IMR-90 (cell line): ENCODE data around the gene OR1E2. TPM values are rescaled to one million over a fixed set of nuclear protein-coding genes. Genes with fewer than 3 reads are reported as not detected.
"Not testable (repeated sequence)": the region's sequence is repeated elsewhere in the genome, so short reads cannot be mapped to it uniquely, and the experiment has no call there.

ENCODE experiments used
- ATAC-seq: fragments of 200-7000 bp; cut with Tn5 transposase; 2 replicates; pipeline ENCODE4 v1.9.1; 2020; ENCODE audit warnings: low read depth, mild to moderate bottlenecking, moderate library complexity
- BruUV-seq: library from RNA; stranded (reverse); fragments of 400-500 nt; replicated peaks from 2 replicates; lab custom pipeline; 2021; lab: Mats Ljungman, UMichigan
- CTCF ChIA-PET: fragments of 300-600 bp; formaldehyde crosslinking; extraction: SDS; loops from one replicate; lab custom pipeline; 2021; ENCODE audit warnings: antibody characterized with exemption; lab: Yijun Ruan, JAX
- POLR2A ChIA-PET: fragments of 300-600 bp; sonication (Branson Sonifier 250); formaldehyde crosslinking; loops from one replicate; lab custom pipeline; 2022; ENCODE audit warnings: antibody characterized with exemption; ENCODE audit not compliant: unreplicated experiment; lab: Charles Lee
- DNase-seq: peaks from one replicate; pipeline ENCODE4 v3.0.0; 2013
- H2AFZ ChIP-seq: replicated peaks from 2 replicates; pipeline ENCODE3; 2013; ENCODE audit warnings: low read length, mild to moderate bottlenecking; ENCODE audit not compliant: poor library complexity
- H2AK5ac ChIP-seq: 2 replicates; pipeline ENCODE4 v1.6.1; 2013; ENCODE audit warnings: low read depth, low read length, inconsistent platforms
- H2AK9ac ChIP-seq: replicated peaks from 2 replicates; pipeline ENCODE3; 2013; ENCODE audit warnings: mild to moderate bottlenecking, low read depth, low read length, moderate library complexity; ENCODE audit not compliant: poor library complexity
- H2BK120ac ChIP-seq: 2 replicates; pipeline ENCODE4 v1.6.1; 2013; ENCODE audit warnings: low read depth, low read length, inconsistent platforms
- H2BK15ac ChIP-seq: 3 replicates; pipeline ENCODE4 v1.6.1; 2013; ENCODE audit warnings: low read depth, low read length, inconsistent platforms
- H2BK20ac ChIP-seq: 2 replicates; pipeline ENCODE4 v1.6.1; 2013; ENCODE audit warnings: low read depth, mild to moderate bottlenecking, inconsistent platforms, low read length, moderate library complexity
- H2BK5ac ChIP-seq: 2 replicates; pipeline ENCODE4 v1.6.1; 2013; ENCODE audit warnings: mild to moderate bottlenecking, low read depth, low read length, inconsistent platforms; ENCODE audit not compliant: poor library complexity, severe bottlenecking
- H3K14ac ChIP-seq: replicated peaks from 2 replicates; pipeline ENCODE4 v1.6.1; 2013; ENCODE audit warnings: low read depth, low read length, inconsistent platforms
- H3K18ac ChIP-seq: 2 replicates; pipeline ENCODE4 v1.6.1; 2013; ENCODE audit warnings: low read depth, low read length, control low read depth
- H3K23ac ChIP-seq: 2 replicates; pipeline ENCODE4 v1.6.1; 2013; ENCODE audit warnings: low read depth, low read length, inconsistent platforms
- H3K27ac ChIP-seq: 2 replicates; pipeline ENCODE4 v1.5.1; 2013; ENCODE audit warnings: mild to moderate bottlenecking, control low read depth, low read length; ENCODE audit not compliant: insufficient read depth
- H3K27me3 ChIP-seq: 2 replicates; pipeline ENCODE4 v1.6.1; 2013; ENCODE audit warnings: low read length; ENCODE audit not compliant: control insufficient read depth, insufficient read depth
- H3K36me3 ChIP-seq: 2 replicates; pipeline ENCODE4 v1.6.1; 2013; ENCODE audit warnings: low read length, mixed read lengths; ENCODE audit not compliant: control insufficient read depth, insufficient read depth
- H3K4ac ChIP-seq: 2 replicates; pipeline ENCODE4 v1.6.1; 2013; ENCODE audit warnings: low read depth, low read length, inconsistent platforms
- H3K4me1 ChIP-seq: 2 replicates; pipeline ENCODE4 v1.6.1; 2013; ENCODE audit warnings: low read length, mixed read lengths; ENCODE audit not compliant: control insufficient read depth, insufficient read depth
- H3K4me2 ChIP-seq: 2 replicates; pipeline ENCODE4 v1.6.1; 2013; ENCODE audit warnings: low read depth, mild to moderate bottlenecking, control low read depth, low read length, moderate library complexity
- H3K4me3 ChIP-seq: 2 replicates; pipeline ENCODE4 v1.5.1; 2013; ENCODE audit warnings: low read depth, mild to moderate bottlenecking, control low read depth, low read length, moderate library complexity; ENCODE audit not compliant: insufficient read depth
- H3K56ac ChIP-seq: 2 replicates; pipeline ENCODE4 v1.6.1; 2013; ENCODE audit warnings: low read length, inconsistent platforms; ENCODE audit not compliant: insufficient read depth; ENCODE audit errors: extremely low read depth
- H3K79me1 ChIP-seq, 2 experiments: 2 replicates each; pipeline ENCODE4 v1.6.1; 2013; ENCODE audit warnings: low read length in 2 of 2, inconsistent platforms in 1 of 2, low read depth in 1 of 2
- H3K9ac ChIP-seq: 2 replicates; pipeline ENCODE4 v1.6.1; 2013; ENCODE audit warnings: low read depth, low read length, control low read depth
- H3K9me1 ChIP-seq: 2 replicates; pipeline ENCODE4 v1.6.1; 2013; ENCODE audit warnings: low read length, inconsistent platforms; ENCODE audit not compliant: insufficient read depth
- H3K9me3 ChIP-seq: 2 replicates; pipeline ENCODE4 v1.6.1; 2013; ENCODE audit warnings: low read length; ENCODE audit not compliant: control insufficient read depth, insufficient read depth
- H4K20me1 ChIP-seq: 2 replicates; pipeline ENCODE4 v1.6.1; 2013; ENCODE audit warnings: low read length, inconsistent platforms; ENCODE audit not compliant: insufficient read depth
- H4K5ac ChIP-seq: 2 replicates; pipeline ENCODE4 v1.6.1; 2013; ENCODE audit warnings: mild to moderate bottlenecking, low read depth, low read length, control low read depth
- H4K8ac ChIP-seq, 2 experiments: 2 replicates each; pipeline ENCODE4 v1.6.1; 2013; ENCODE audit warnings: low read depth in 2 of 2, low read length in 2 of 2, control low read depth in 1 of 2, inconsistent platforms in 1 of 2
- H4K91ac ChIP-seq: 2 replicates; pipeline ENCODE4 v1.6.1; 2013; ENCODE audit warnings: low read depth, low read length, inconsistent platforms; ENCODE audit not compliant: insufficient read depth
- BHLHE40 ChIP-seq: fragments of 150-350 bp; IDR thresholded peaks from 2 replicates; pipeline ENCODE4 v1.6.1; 2016; ENCODE audit warnings: mild to moderate bottlenecking, low read depth, low read length
- MAZ ChIP-seq: IDR thresholded peaks from 2 replicates; pipeline ENCODE4 v1.6.1; 2012; ENCODE audit warnings: low read depth, mild to moderate bottlenecking, low read length, improper control_type of control experiment, moderate library complexity, borderline replicate concordance
- WGBS, 2 experiments: methylation state at CpG; one replicate each; pipeline versions ENCODE4 v1.1.5 to v1.1.7; 2013; ENCODE audit warnings: missing lambda C conversion rate in 2 of 2; ENCODE audit not compliant: insufficient read length in 1 of 2; ENCODE audit errors: extremely low coverage in 2 of 2; 5-methylcytosine and 5-hydroxymethylcytosine counted together
- dilution Hi-C: fragments of 300-500 bp; cut with HindIII; formaldehyde crosslinking; loops from one replicate; pipeline ENCODE4 v1.14.3; 2018; ENCODE audit warnings: low sequenced_read_pairs; ENCODE audit not compliant: unreplicated experiment
- in situ Hi-C: fragments of 300-500 bp; cut with MboI; formaldehyde crosslinking; loops from 3 replicates; pipeline ENCODE4 v1.14.3; 2019; ENCODE audit warnings: low sequenced_read_pairs, inconsistent platforms, mixed read lengths
- intact Hi-C: fragments of 100-400 bp; cut with micrococcal nuclease; formaldehyde crosslinking; loops from 2 replicates; pipeline ENCODE4 v1.10.0; 2022
- polyA plus RNA-seq, 3 experiments: library from polyadenylated mRNA; depleted of rRNA; stranded (reverse); fragments of >200 nt; gene quantifications; 2 replicates each; pipeline ENCODE4 v1.2.3, GENCODE V29; 2012; ENCODE audit warnings: low replicate concordance in 1 of 3
- total RNA-seq: library from RNA; depleted of rRNA; stranded (reverse); fragments of >200 nt; gene quantifications from 2 replicates; pipeline ENCODE4 v1.2.3, GENCODE V29; 2012

The OR1E2 gene
- total and polyA plus RNA-seq, 2 of the 4 experiments (the other 2 are of a cell fraction), result not detected

DNA sequence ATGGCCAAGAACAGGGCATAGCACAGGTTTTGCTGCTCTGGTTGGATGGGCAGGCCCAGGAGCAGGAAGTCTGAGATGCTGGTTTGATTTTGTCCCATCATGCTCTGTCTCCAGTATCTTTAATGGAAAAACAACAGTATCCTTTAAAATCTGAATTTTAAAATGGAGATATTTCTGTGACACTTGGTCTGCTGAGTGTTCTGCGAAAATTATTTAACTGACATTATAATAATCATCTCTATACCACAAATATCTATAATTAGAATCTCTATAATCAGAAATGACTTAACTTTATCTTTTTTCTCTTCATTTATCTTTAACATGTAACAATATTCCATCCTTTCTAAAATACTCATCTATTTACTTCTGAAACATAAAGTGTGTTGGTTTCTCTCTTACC lies 35.3 kb downstream of the OR1E2 start, which contains the start of gene OR1E1:
OR1E1 (minus strand) TSS at position 101 of the 400 bp plus-strand sequence; CDS start at position 101, 0 bp downstream.
- no peak within 1 kb of the TSS for H4K91ac ChIP-seq
- CTCF ChIA-PET, result no interaction called here
- no peak within 1 kb of the TSS for H3K9ac ChIP-seq
- H3K23ac ChIP-seq, result no peak within 1 kb of the TSS
- no peak within 1 kb of the TSS for H3K4me3 ChIP-seq
- peaks cover 5% of the 10 kb centered on the region; the same call in 1 of the 2 replicates for H3K9me3 ChIP-seq
- no peaks in the 10 kb centered on the region for H3K79me1 ChIP-seq
- H2AFZ ChIP-seq, result no peak within 1 kb of the TSS
- dilution Hi-C loops, result no loop called here
- no peak within 1 kb of the TSS for H2BK120ac ChIP-seq
- no peak within 1 kb of the TSS for H2AK5ac ChIP-seq
- H3K9me1 ChIP-seq, result no peaks in the 10 kb centered on the region
- TF ChIP-seq BHLHE40, result no peak
- no peak for TF ChIP-seq MAZ
- ATAC-seq (no peak), DNase-seq (no peak)
- no peaks in the 10 kb centered on the region for H4K20me1 ChIP-seq
- H4K5ac ChIP-seq, result no peak within 1 kb of the TSS
- H3K27me3 ChIP-seq, result no peaks in the 10 kb centered on the region
- H2BK20ac ChIP-seq, result no peak within 1 kb of the TSS
- POLR2A ChIA-PET, result no interaction called here
- H2BK5ac ChIP-seq, result no peak within 1 kb of the TSS
- no peak within 1 kb of the TSS for H3K14ac ChIP-seq
- no peak within 1 kb of the TSS for H4K8ac ChIP-seq
- no peak within 1 kb of the TSS for H3K56ac ChIP-seq
- no peak within 1 kb of the TSS for H3K27ac ChIP-seq
- intact Hi-C loops, result no loop called here
- no peak within 1 kb of the TSS for H3K4ac ChIP-seq
- H3K4me2 ChIP-seq, result no peak within 1 kb of the TSS
- in situ Hi-C loops, result no loop called here
- no peaks in the 10 kb centered on the region for H3K36me3 ChIP-seq
- H3K4me1 ChIP-seq, result no peaks in the 10 kb centered on the region
- no CpG with 5 or more reads among the region's 1 CpG for WGBS, 2 experiments
- no peak within 1 kb of the TSS for H3K18ac ChIP-seq
- no peak within 1 kb of the TSS for H2AK9ac ChIP-seq
- no TSS peak for BruUV-seq
- no peak within 1 kb of the TSS for H2BK15ac ChIP-seq

DNA sequence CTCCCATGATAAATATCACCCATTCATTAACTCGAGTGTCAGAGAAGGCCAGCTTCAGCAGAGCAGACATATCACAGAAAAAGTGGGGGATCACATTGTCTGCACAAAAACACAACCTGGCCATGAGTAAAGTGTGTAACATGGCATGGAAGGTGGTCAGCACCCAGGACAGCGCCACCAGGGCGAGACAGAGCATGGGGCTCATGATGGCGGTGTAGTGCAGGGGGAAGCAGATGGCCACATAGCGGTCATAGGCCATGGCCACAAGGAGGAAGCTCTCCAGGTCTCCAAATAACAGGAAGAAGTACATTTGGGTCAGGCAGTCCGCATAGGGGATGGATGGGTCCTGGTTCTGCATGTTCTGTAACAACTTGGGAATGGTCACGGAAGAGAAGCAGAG lies 35.8 kb downstream of the OR1E2 start:
- intact Hi-C loops, H3K14ac ChIP-seq, H3K79me1 ChIP-seq, H2BK120ac ChIP-seq, H3K4me1 ChIP-seq, BruUV-seq, H3K9ac ChIP-seq, POLR2A ChIA-PET, H3K4ac ChIP-seq, H2BK20ac ChIP-seq, H3K23ac ChIP-seq, H4K8ac ChIP-seq, H4K91ac ChIP-seq, H2AK5ac ChIP-seq, H3K56ac ChIP-seq, H3K27ac ChIP-seq, H2AK9ac ChIP-seq, H3K4me2 ChIP-seq, DNase-seq, H3K27me3 ChIP-seq, in situ Hi-C loops, H2AFZ ChIP-seq, H3K4me3 ChIP-seq, H2BK5ac ChIP-seq, H3K18ac ChIP-seq, ATAC-seq, CTCF ChIA-PET, H4K20me1 ChIP-seq, H3K36me3 ChIP-seq, dilution Hi-C loops, H4K5ac ChIP-seq, H2BK15ac ChIP-seq, H3K9me3 ChIP-seq, H3K9me1 ChIP-seq: not testable (repeated sequence)
- 42% methylated on average over 5 of the region's 7 CpGs; no CpG with 5 or more reads in 1 of the 2 experiments for WGBS, 2 experiments
